K562 (cell line): ENCODE results near the gene CHRDL2. TPM values are rescaled to one million over a fixed set of nuclear protein-coding genes. Genes with fewer than 3 reads are reported as not detected.
A peak's percentile ranks its signal among the peaks of the same experiment; 100 is the strongest.

Source experiments
- ATAC-seq: fragments of 200-7000 bp; cut with Tn5 transposase; 3 replicates; pipeline ENCODE4 v1.9.1; 2020; ENCODE audit warnings: moderate library complexity
- BruUV-seq: library from RNA; stranded (reverse); fragments of 400-500 nt; replicated peaks from 2 replicates; lab custom pipeline; 2021; lab: Mats Ljungman, UMichigan
- CTCF ChIA-PET: fragments of 300-600 bp; formaldehyde crosslinking; extraction: SDS; loops from one replicate; lab custom pipeline; 2021; ENCODE audit warnings: low intra/inter-chr PET ratio; lab: Yijun Ruan, JAX
- POLR2A ChIA-PET: fragments of 300-600, 350-650 bp; sonication (Branson Sonifier 250); formaldehyde crosslinking; extraction: SDS; loops from one replicate; lab custom pipeline; 2021; ENCODE audit warnings: antibody characterized with exemption, inconsistent platforms; lab: Yijun Ruan, JAX
- DNase-seq, 4 experiments: peaks; one replicate each; pipeline versions ENCODE4 v3.0.0 to v3.0.0-alpha.2; 2011 to 2018; ENCODE audit warnings: low spot score in 3 of 4, mixed read lengths in 3 of 4; ENCODE audit errors: extremely low read depth in 1 of 4
- FAIRE-seq: peaks from 2 replicates; lab custom pipeline; 2011; peaks lifted over from hg19 to GRCh38; lab: Jason Lieb, UNC
- H2AFZ ChIP-seq: 2 replicates; pipeline ENCODE4 v1.6.0; 2011; ENCODE audit warnings: low read depth, low read length, control low read depth, inconsistent platforms
- H3K27ac ChIP-seq: fragments of 200-600 bp; 3 replicates; pipeline ENCODE4 v1.8.0; 2011; ENCODE audit warnings: low read depth, mild to moderate bottlenecking, control low read depth, inconsistent platforms, low read length, moderate library complexity, mixed read lengths; ENCODE audit errors: extremely low read depth
- H3K27me3 ChIP-seq, 2 experiments: fragments of 300-600 bp in 1 of 2; 2 replicates in 1 of 2; 3 replicates in 1 of 2; pipeline versions ENCODE4 v1.6.0 to v1.8.0; 2011; ENCODE audit warnings: inconsistent platforms in 2 of 2, low read length in 2 of 2, mild to moderate bottlenecking in 1 of 2, mixed read lengths in 1 of 2, moderate library complexity in 1 of 2; ENCODE audit not compliant: control insufficient read depth in 2 of 2, insufficient read depth in 2 of 2
- H3K36me3 ChIP-seq: fragments of 300-600 bp; 3 replicates; pipeline ENCODE4 v1.8.0; 2011; ENCODE audit warnings: mild to moderate bottlenecking, low read length, inconsistent platforms; ENCODE audit not compliant: control insufficient read depth, insufficient read depth
- H3K4me1 ChIP-seq, 2 experiments: fragments of 200-600 bp in 1 of 2; replicated peaks in 1 of 2; 2 replicates in 1 of 2; 3 replicates in 1 of 2; pipeline versions ENCODE4 v1.5.1 to v1.8.0; 2011; ENCODE audit warnings: inconsistent platforms in 2 of 2, low read length in 2 of 2, mild to moderate bottlenecking in 1 of 2, mixed read lengths in 1 of 2, moderate library complexity in 1 of 2; ENCODE audit not compliant: control insufficient read depth in 2 of 2, insufficient read depth in 2 of 2
- H3K4me2 ChIP-seq: 2 replicates; pipeline ENCODE4 v1.6.1; 2011; ENCODE audit warnings: low read length, control low read depth, inconsistent platforms, mixed read lengths; ENCODE audit not compliant: insufficient read depth
- H3K4me3 ChIP-seq: fragments of 200-600 bp; sonication (generic), shearing (Covaris generic); 2 replicates; pipeline ENCODE4 v1.5.1; 2016; ENCODE audit warnings: control low read depth, inconsistent platforms
- H3K79me2 ChIP-seq: fragments of 200-600 bp; 3 replicates; pipeline ENCODE4 v1.8.0; 2011; ENCODE audit warnings: low read length, inconsistent platforms; ENCODE audit not compliant: control insufficient read depth, insufficient read depth
- H3K9ac ChIP-seq, 2 experiments: 2 replicates each; pipeline versions ENCODE4 v1.6.0 to v1.6.1; 2011; ENCODE audit warnings: low read depth in 2 of 2, low read length in 2 of 2, control low read depth in 1 of 2, inconsistent platforms in 1 of 2, mild to moderate bottlenecking in 1 of 2, mixed read lengths in 1 of 2; ENCODE audit not compliant: insufficient read depth in 1 of 2
- H3K9me1 ChIP-seq: one replicate; pipeline ENCODE4 v1.6.0; 2011; ENCODE audit warnings: inconsistent platforms, mild to moderate bottlenecking, low read length, moderate library complexity; ENCODE audit not compliant: control insufficient read depth, insufficient read depth
- H3K9me3 ChIP-seq: replicated peaks from 2 replicates; pipeline ENCODE4 v1.5.1; 2011; ENCODE audit warnings: low read depth, low read length, inconsistent platforms; ENCODE audit not compliant: control insufficient read depth, insufficient read depth
- H4K20me1 ChIP-seq: replicated peaks from 2 replicates; pipeline ENCODE4 v1.6.1; 2011; ENCODE audit warnings: low read length, inconsistent platforms, mixed read lengths; ENCODE audit not compliant: control insufficient read depth, insufficient read depth
- ARNT ChIP-seq, 2 experiments: fragments of 450-650 bp; IDR thresholded peaks; 2 replicates each; pipeline ENCODE4 v1.6.1; 2016; ENCODE audit warnings: mild to moderate bottlenecking in 1 of 2
- BCOR ChIP-seq: fragments of 450-650 bp; IDR thresholded peaks from 2 replicates; pipeline ENCODE4 v1.6.1; 2016
- CC2D1A ChIP-seq: fragments of 450-650 bp; IDR thresholded peaks from 2 replicates; pipeline ENCODE4 v1.6.1; 2017; ENCODE audit warnings: mild to moderate bottlenecking
- CTBP1 ChIP-seq: fragments of 450-650 bp; IDR thresholded peaks from 2 replicates; pipeline ENCODE4 v1.6.1; 2016; ENCODE audit warnings: borderline replicate concordance
- NBN ChIP-seq: fragments of 450-650 bp; IDR thresholded peaks from 2 replicates; pipeline ENCODE4 v1.6.1; 2016; ENCODE audit warnings: low read depth, mild to moderate bottlenecking
- RNF219 ChIP-seq: fragments of 250-450 bp; sonication (Bioruptor Pico); IDR thresholded peaks from 2 replicates; pipeline ENCODE4 v1.5.0; 2022; ENCODE audit warnings: mild to moderate bottlenecking
- TEAD4 ChIP-seq, 2 experiments: sonication (generic) in 1 of 2; formaldehyde crosslinking in 1 of 2; IDR thresholded peaks; 2 replicates each; pipeline versions ENCODE4 v1.6.1 to v1.8.0; 2012 to 2022; ENCODE audit warnings: borderline replicate concordance in 1 of 2, inconsistent platforms in 1 of 2, low read length in 1 of 2, mild to moderate bottlenecking in 1 of 2, missing genetic modification reagents in 1 of 2
- ZBTB11 ChIP-seq, 3 experiments: fragments of 200-800 bp in 1 of 3; fragments of 250-450 bp in 1 of 3; fragments of 450-650 bp in 1 of 3; sonication (Bioruptor Pico) in 1 of 3; sonication (Bioruptor generic) in 1 of 3; formaldehyde crosslinking in 1 of 3; IDR thresholded peaks; 2 replicates each; pipeline versions ENCODE4 v1.6.1 to v1.8.0; 2016 to 2022; ENCODE audit warnings: mild to moderate bottlenecking in 2 of 3, missing genetic modification characterization in 2 of 3, missing compliant biosample characterization in 1 of 3, moderate library complexity in 1 of 3
- ZNF699 ChIP-seq: fragments of 250-450 bp; sonication (Bioruptor Pico); IDR thresholded peaks from 2 replicates; pipeline ENCODE4 v1.8.0; 2021; ENCODE audit warnings: mild to moderate bottlenecking, moderate library complexity; ENCODE audit not compliant: insufficient replicate concordance
- WGBS: fragments of 100-300 bp; shearing (Covaris generic); methylation state at CpG from one replicate; pipeline ENCODE4 v1.1.6; 2016; ENCODE audit warnings: low coverage, mixed read lengths; ENCODE audit not compliant: insufficient coverage; ENCODE audit errors: missing lambda C conversion rate; 5-methylcytosine and 5-hydroxymethylcytosine counted together
- in situ Hi-C: fragments of 300-500 bp; cut with MboI; formaldehyde crosslinking; loops from 4 replicates; pipeline ENCODE4 v1.15.0; 2018; ENCODE audit warnings: inconsistent platforms, mixed read lengths
- intact Hi-C: fragments of 100-400 bp; cut with micrococcal nuclease; formaldehyde crosslinking; loops from 2 replicates; pipeline ENCODE4 v1.14.2; 2022
- polyA plus RNA-seq, 8 experiments: library from polyadenylated mRNA; depleted of rRNA in 4 of 8; stranded (reverse) in 5 of 8; unstranded in 3 of 8; fragments of >200 nt; fragmentation: Nextera tagmentation in 2 of 8; fragmentation: Illumina TruSeq in 1 of 8; extraction: Ambion mirVana in 2 of 8; extraction: Trizol in 1 of 8; gene quantifications; 2 replicates each; pipeline versions ENCODE4 v1.2.1 to v1.2.3, GENCODE V29; 2011 to 2014; ENCODE audit warnings: inconsistent platforms in 1 of 8, missing spikeins in 1 of 8
- total RNA-seq, 7 experiments: library from RNA; depleted of rRNA in 6 of 7; stranded (reverse); fragments of >200 nt in 6 of 7; fragmentation: Illumina TruSeq in 2 of 7; extraction: Trizol in 2 of 7; gene quantifications; 2 replicates each; pipeline versions ENCODE4 v1.2.1 to v1.2.3, GENCODE V29; 2011 to 2021; ENCODE audit warnings: low replicate concordance in 1 of 7
- TF ChIP-seq, protein P1 (sequence below): fragments of 450-650 bp; formaldehyde crosslinking; IDR thresholded peaks from 2 replicates; pipeline ENCODE4 v1.4.0; 2020; ENCODE audit warnings: mild to moderate bottlenecking, moderate library complexity

Gene CHRDL2
- total and polyA plus RNA-seq, 9 of the 15 experiments (the other 6 are each of a cell fraction or from before 2014, with no cell fraction given): not detected

- TF ChIP-seq, protein P1, sequence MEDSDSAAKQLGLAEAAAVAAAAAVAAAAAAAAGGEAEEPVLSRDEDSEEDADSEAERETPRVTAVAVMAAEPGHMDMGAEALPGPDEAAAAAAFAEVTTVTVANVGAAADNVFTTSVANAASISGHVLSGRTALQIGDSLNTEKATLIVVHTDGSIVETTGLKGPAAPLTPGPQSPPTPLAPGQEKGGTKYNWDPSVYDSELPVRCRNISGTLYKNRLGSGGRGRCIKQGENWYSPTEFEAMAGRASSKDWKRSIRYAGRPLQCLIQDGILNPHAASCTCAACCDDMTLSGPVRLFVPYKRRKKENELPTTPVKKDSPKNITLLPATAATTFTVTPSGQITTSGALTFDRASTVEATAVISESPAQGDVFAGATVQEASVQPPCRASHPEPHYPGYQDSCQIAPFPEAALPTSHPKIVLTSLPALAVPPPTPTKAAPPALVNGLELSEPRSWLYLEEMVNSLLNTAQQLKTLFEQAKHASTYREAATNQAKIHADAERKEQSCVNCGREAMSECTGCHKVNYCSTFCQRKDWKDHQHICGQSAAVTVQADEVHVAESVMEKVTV (CRISPR knock-in tag): no peak
- TF ChIP-seq ZNF699 (CRISPR knock-in tag): no peak
- no peak for TF ChIP-seq RNF219 (CRISPR knock-in tag)
Measured at GRCh38 chr11:74749965-74750296, 18.7 kb upstream of the CHRDL2 start (continued).

GRCh38 chr11:74749127-74749964 lies 18.1 kb upstream of the CHRDL2 start:
- under 1% methylated on average over 54 of the region's 63 CpGs for WGBS
- Histone ChIP-seq H3K27me3 (no peaks in the 10 kb centered on the region), H2AFZ (peak overlapping the region; percentile 98), H4K20me1 (no peaks in the 10 kb centered on the region), H3K4me3 (peak overlapping the region; percentile 71), H3K27ac (peak overlapping the region; percentile 92), H3K4me1 (peaks cover 11 to 23% of the 10 kb centered on the region in 2 experiments; a peak in 4 of 5 replicates), H3K36me3 (peaks cover 8% of the 10 kb centered on the region; the same call in 1 of the 3 replicates), H3K9me1 (no peaks in the 10 kb centered on the region), H3K79me2 (peaks cover 56% of the 10 kb centered on the region), H3K9ac (peak overlapping the region; percentile 82 to 99), H3K4me2 (peak overlapping the region; percentile 96), H3K9me3 (no peaks in the 10 kb centered on the region)
- intact Hi-C loops (no loop called here), in situ Hi-C loops (no loop called here)
- POLR2A ChIA-PET: interaction anchor here (0.6 to 1.4 kb wide), 6 partner anchors 8 to 867 kb away, joined by 3 to 5 read pairs (median 4); no protein-coding TSS in a partner anchor
- CTCF ChIA-PET: no interaction called here
- DNase-seq: peak; percentile 66 to 82 (median 77)
- FAIRE-seq: no peak
- ATAC-seq: peak; percentile 72
- no TSS peak for BruUV-seq
- TF ChIP-seq TEAD4 (IDR thresholded peaks at IDR 0.05; ENCODE audit: low read length) (no peak; the same call in 1 of the 2 replicates), TEAD4 (CRISPR knock-in tag; IDR thresholded peaks at IDR 0.05; ENCODE audit: borderline replicate concordance) (peak; percentile 30; the same call in 1 of the 2 replicates), CC2D1A (0 out of 2 replicates have a peak, but pooled peaks have one; percentile 23), BCOR (peak; percentile 47; the same call in 1 of the 2 replicates), NBN (0 out of 2 replicates have a peak, but pooled peaks have one; percentile 55), CTBP1 (peak; percentile 51; the same call in 1 of the 2 replicates), ARNT (IDR thresholded peaks at IDR 0.05) (peak in 1 of 2 experiments; percentile 54; a peak in 1 of 4 replicates), ZBTB11 (CRISPR knock-in tag; IDR thresholded peaks at IDR 0.05) (0 out of 6 replicates have a peak, but pooled peaks of 1 of the 3 experiments have one; percentile 61)
